ENCODE results near the gene NAP1L1.

Gene NAP1L1

GRCh38 chr12:76012644-76013043, 71.8 kb downstream of the NAP1L1 start:
- TF ChIP-seq CTCF (IDR thresholded peaks at IDR 0.05; ENCODE audit: borderline replicate concordance, insufficient read depth, low read depth, low read length): no peak
- H3K4me3 ChIP-seq (ENCODE audit: low read depth, low read length): no peak overlapping the region

- no peak overlapping the region for H3K4me3 ChIP-seq (ENCODE audit: low read depth, low read length)
- TF ChIP-seq CTCF (IDR thresholded peaks at IDR 0.05; ENCODE audit: borderline replicate concordance, insufficient read depth, low read depth, low read length): no peak
Observed at GRCh38 chr12:76010732-76011458, 73.6 kb downstream of the NAP1L1 start.

GRCh38 chr12:76008428-76008827, 76.1 kb downstream of the NAP1L1 start:
- no peak overlapping the region for H3K4me3 ChIP-seq (ENCODE audit: low read depth, low read length)
- no peak for TF ChIP-seq CTCF (IDR thresholded peaks at IDR 0.05; ENCODE audit: borderline replicate concordance, insufficient read depth, low read depth, low read length)

DNA sequence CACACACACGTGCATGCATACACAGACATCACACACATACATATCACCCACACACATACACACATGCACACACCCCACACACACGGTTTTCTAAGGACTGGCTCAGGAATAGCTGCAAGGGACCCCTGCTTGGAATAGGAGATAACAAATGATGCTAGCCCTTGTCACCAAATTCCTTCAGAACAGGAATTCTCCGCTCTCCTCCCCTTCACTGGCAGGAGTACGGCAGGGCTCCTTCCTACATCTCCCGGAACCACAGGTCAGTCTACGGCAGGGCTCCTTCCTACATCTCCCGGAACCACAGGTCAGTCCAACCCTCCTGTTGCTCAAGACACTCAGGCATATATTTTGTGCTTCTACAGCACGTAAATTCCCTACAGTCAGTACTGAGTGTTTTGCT, 76.8 kb downstream of the NAP1L1 start:
- H3K4me3 ChIP-seq (ENCODE audit: low read depth, low read length): no peak overlapping the region
- TF ChIP-seq CTCF (IDR thresholded peaks at IDR 0.05; ENCODE audit: borderline replicate concordance, insufficient read depth, low read depth, low read length): no peak

DNA sequence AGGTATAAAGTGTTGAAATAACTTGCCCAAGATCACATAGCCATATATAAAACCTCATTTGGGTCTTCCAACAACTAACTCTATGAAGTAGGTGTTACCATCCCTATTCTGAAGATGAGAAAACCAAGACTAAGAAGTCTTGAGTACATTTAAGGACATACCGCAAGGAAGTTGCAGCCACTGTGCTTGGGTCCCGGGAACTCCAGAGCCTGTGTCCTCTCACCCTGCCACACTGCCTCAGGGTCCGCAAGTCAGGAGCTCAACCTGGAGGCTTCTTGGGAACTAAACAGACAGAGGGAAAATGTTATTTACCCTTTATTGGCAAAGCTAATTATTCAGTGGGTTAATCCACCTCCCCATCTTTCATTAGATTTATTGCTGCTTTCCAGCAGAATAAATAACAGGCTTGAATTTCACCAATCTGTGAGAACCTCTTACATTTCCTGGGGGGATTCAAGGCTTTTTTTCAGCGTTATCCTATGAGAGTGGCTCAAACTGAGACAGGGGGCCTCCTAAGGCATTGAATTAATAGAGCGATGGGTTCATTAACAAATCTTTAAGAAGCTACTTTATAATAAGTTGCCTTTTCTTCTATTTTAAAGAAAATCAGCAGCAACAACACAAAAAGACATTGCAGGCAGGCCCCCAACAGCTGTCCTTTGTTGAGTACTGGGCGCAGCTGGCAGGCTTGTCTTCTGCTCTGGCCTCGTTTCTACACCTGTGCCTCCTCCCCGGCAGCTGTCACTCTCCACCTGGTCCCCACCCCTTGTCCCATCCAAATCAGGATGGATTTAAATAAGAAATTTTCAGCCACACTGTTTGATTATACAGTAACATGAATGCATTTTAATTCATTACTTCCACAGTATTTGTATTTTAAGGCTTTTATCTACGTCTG, 78.2 kb downstream of the NAP1L1 start:
- no peak overlapping the region for H3K4me3 ChIP-seq (ENCODE audit: low read depth, low read length)
- no peak for TF ChIP-seq CTCF (IDR thresholded peaks at IDR 0.05; ENCODE audit: borderline replicate concordance, insufficient read depth, low read depth, low read length)

DNA sequence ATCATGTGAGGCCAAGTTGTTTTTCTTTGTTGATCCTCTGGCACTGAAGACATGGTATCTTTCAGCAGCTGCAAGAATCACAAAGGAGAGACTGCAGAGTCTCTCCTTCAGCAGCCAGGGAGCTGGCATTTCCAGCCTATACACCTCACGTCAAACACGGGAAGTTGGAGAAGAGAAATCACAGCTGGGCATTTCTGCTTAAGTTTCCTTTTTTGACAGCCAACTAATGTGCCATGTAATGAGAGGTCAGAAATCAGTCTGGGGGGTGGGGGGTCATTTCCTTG, 81.2 kb downstream of the NAP1L1 start:
- H3K4me3 ChIP-seq (ENCODE audit: low read depth, low read length): no peak overlapping the region
- no peak for TF ChIP-seq CTCF (IDR thresholded peaks at IDR 0.05; ENCODE audit: borderline replicate concordance, insufficient read depth, low read depth, low read length)
